Activated CD8-positive, alpha-beta memory T cell treated with anti-CD3 and anti-CD28 coated beads, Interleukin-2, amount 10 ng/mL, durations not matched to agents 7 days and 5 days (primary cell): ENCODE results near the gene UBL3. TPM values are rescaled to one million over a fixed set of nuclear protein-coding genes. Genes with fewer than 3 reads are reported as not detected.

Experiments used
- ATAC-seq: fragments of 150-1000 bp; cut with Tn5 transposase; one replicate; pipeline ENCODE4 v1.10.0; 2021; ENCODE audit warnings: moderate library complexity
- CTCF ChIA-PET: fragments of 350-600 bp; sonication (Branson Sonifier 250); formaldehyde crosslinking; loops from one replicate; lab custom pipeline; 2021; ENCODE audit warnings: antibody characterized with exemption; lab: Charles Lee
- DNase-seq: peaks from one replicate; pipeline ENCODE4 v3.0.0-alpha.2; 2020
- H3K27ac Mint-ChIP-seq: one replicate; pipeline ENCODE4 v1.8.0; 2021; ENCODE audit warnings: mild to moderate bottlenecking, mixed read lengths
- H3K27me3 Mint-ChIP-seq: one replicate; pipeline ENCODE4 v1.8.0; 2021; ENCODE audit warnings: mixed read lengths
- H3K36me3 Mint-ChIP-seq: one replicate; pipeline ENCODE4 v1.8.0; 2021; ENCODE audit warnings: mild to moderate bottlenecking, mixed read lengths
- H3K4me1 Mint-ChIP-seq: one replicate; pipeline ENCODE4 v1.8.0; 2021; ENCODE audit warnings: mixed read lengths
- H3K4me3 Mint-ChIP-seq: one replicate; pipeline ENCODE4 v1.8.0; 2021; ENCODE audit warnings: mild to moderate bottlenecking, moderate library complexity, mixed read lengths
- H3K9me3 Mint-ChIP-seq: one replicate; pipeline ENCODE4 v1.8.0; 2022; ENCODE audit warnings: low read depth, mixed read lengths
- total RNA-seq, 2 experiments: library from RNA; stranded (reverse); gene quantifications; one replicate each; pipeline ENCODE4 v1.2.3, GENCODE V29; 2021

The UBL3 gene
- 10 to 100 TPM in 1 of 2 experiments, 1 to 10 TPM in 1; 9.6 to 10.2 TPM for total RNA-seq

GRCh38 chr13:29850213-29850898 lies at the start of gene UBL3:
TSS of gene UBL3 (minus strand) at chr13:29850617. CDS start at chr13:29849538, 1,079 bp downstream.
- Mint-ChIP-seq H3K9me3 (no peaks in the 10 kb centered on the region), H3K27me3 (no peaks in the 10 kb centered on the region), H3K4me1 (peaks cover 34% of the 10 kb centered on the region), H3K4me3 (peak within 1 kb of the TSS; percentile 89), H3K27ac (peak within 1 kb of the TSS; percentile 99), H3K36me3 (peaks cover 9% of the 10 kb centered on the region)
- DNase-seq (peak; percentile 98), ATAC-seq (peak; percentile 91)
- CTCF ChIA-PET = interaction anchor here (0.9 to 5.7 kb wide), 7 partner anchors 70 to 263 kb away, joined by 3 to 103 read pairs (median 3); no protein-coding TSS in a partner anchor

GRCh38 chr13:29897102-29897501 lies 46.7 kb upstream of the UBL3 start:
- peaks cover 5% of the 10 kb centered on the region for H3K27me3 Mint-ChIP-seq
- CTCF ChIA-PET = interaction anchor here (1.1 kb wide), 1 partner anchor 27 kb away, joined by 3 read pairs; no protein-coding TSS in a partner anchor
- H3K27ac Mint-ChIP-seq = no peak overlapping the region
- DNase-seq (no peak), ATAC-seq (no peak)
- H3K36me3 Mint-ChIP-seq = peaks cover 8% of the 10 kb centered on the region
- H3K4me3 Mint-ChIP-seq = no peak overlapping the region
- H3K4me1 Mint-ChIP-seq = peaks cover 12% of the 10 kb centered on the region
- peaks cover 6% of the 10 kb centered on the region for H3K9me3 Mint-ChIP-seq

GRCh38 chr13:29893438-29893837 lies 43.0 kb upstream of the UBL3 start:
- Mint-ChIP-seq H3K27ac (no peak overlapping the region), H3K9me3 (no peaks in the 10 kb centered on the region), H3K4me3 (no peak overlapping the region), H3K4me1 (peaks cover 5% of the 10 kb centered on the region), H3K27me3 (no peaks in the 10 kb centered on the region), H3K36me3 (no peaks in the 10 kb centered on the region)
- CTCF ChIA-PET = no interaction called here
- DNase-seq (no peak), ATAC-seq (no peak)

GRCh38 chr13:29892151-29892550 lies 41.7 kb upstream of the UBL3 start:
- DNase-seq (no peak), ATAC-seq (no peak)
- Mint-ChIP-seq H3K9me3 (no peaks in the 10 kb centered on the region), H3K27ac (no peak overlapping the region), H3K36me3 (no peaks in the 10 kb centered on the region), H3K27me3 (no peaks in the 10 kb centered on the region), H3K4me3 (no peak overlapping the region), H3K4me1 (peaks cover 9% of the 10 kb centered on the region)
- CTCF ChIA-PET = interaction anchor here (1.0 to 1.9 kb wide), 2 partner anchors 31 to 44 kb away, joined by 3 to 4 read pairs; no protein-coding TSS in a partner anchor

GRCh38 chr13:29889111-29889510 lies 38.7 kb upstream of the UBL3 start:
- H3K27me3 Mint-ChIP-seq = no peaks in the 10 kb centered on the region
- peaks cover 26% of the 10 kb centered on the region for H3K4me1 Mint-ChIP-seq
- no peak overlapping the region for H3K4me3 Mint-ChIP-seq
- H3K36me3 Mint-ChIP-seq = no peaks in the 10 kb centered on the region
- no peaks in the 10 kb centered on the region for H3K9me3 Mint-ChIP-seq
- ATAC-seq (no peak), DNase-seq (no peak)
- no peak overlapping the region for H3K27ac Mint-ChIP-seq
- CTCF ChIA-PET = interaction anchor here (1.4 kb wide), 1 partner anchor 118 kb away, joined by 3 read pairs; no protein-coding TSS in a partner anchor

GRCh38 chr13:29888306-29888705 lies 37.9 kb upstream of the UBL3 start:
- Mint-ChIP-seq H3K27me3 (no peaks in the 10 kb centered on the region), H3K4me1 (peaks cover 24% of the 10 kb centered on the region), H3K9me3 (no peaks in the 10 kb centered on the region), H3K27ac (no peak overlapping the region), H3K4me3 (no peak overlapping the region), H3K36me3 (no peaks in the 10 kb centered on the region)
- DNase-seq (no peak), ATAC-seq (no peak)
- CTCF ChIA-PET = interaction anchor here (1.4 kb wide), 1 partner anchor 117 kb away, joined by 3 read pairs; no protein-coding TSS in a partner anchor

GRCh38 chr13:29887686-29888085 lies 37.3 kb upstream of the UBL3 start:
- H3K27ac Mint-ChIP-seq = no peak overlapping the region
- H3K36me3 Mint-ChIP-seq = no peaks in the 10 kb centered on the region
- no peak overlapping the region for H3K4me3 Mint-ChIP-seq
- ATAC-seq (no peak), DNase-seq (no peak)
- peaks cover 24% of the 10 kb centered on the region for H3K4me1 Mint-ChIP-seq
- H3K9me3 Mint-ChIP-seq = no peaks in the 10 kb centered on the region
- CTCF ChIA-PET = interaction anchor here (1.4 kb wide), 1 partner anchor 116 kb away, joined by 3 read pairs; no protein-coding TSS in a partner anchor
- no peaks in the 10 kb centered on the region for H3K27me3 Mint-ChIP-seq

- Mint-ChIP-seq H3K4me1 (peaks cover 27% of the 10 kb centered on the region), H3K4me3 (no peak overlapping the region), H3K27me3 (no peaks in the 10 kb centered on the region), H3K27ac (no peak overlapping the region), H3K36me3 (no peaks in the 10 kb centered on the region), H3K9me3 (no peaks in the 10 kb centered on the region)
- no peak for DNase-seq
- no peak for ATAC-seq
- CTCF ChIA-PET = interaction anchor here (1.0 to 1.2 kb wide), 2 partner anchors 13 to 45 kb away, joined by 3 read pairs; no protein-coding TSS in a partner anchor
These were observed 36.7 kb upstream of the UBL3 start for GRCh38 chr13:29887030-29887557.

GRCh38 chr13:29886446-29886845 lies 36.0 kb upstream of the UBL3 start:
- Mint-ChIP-seq H3K4me1 (peaks cover 27% of the 10 kb centered on the region), H3K27ac (peak overlapping the region; percentile 32), H3K4me3 (peak overlapping the region; percentile 14), H3K9me3 (no peaks in the 10 kb centered on the region), H3K36me3 (no peaks in the 10 kb centered on the region), H3K27me3 (no peaks in the 10 kb centered on the region)
- DNase-seq (peak; percentile 80), ATAC-seq (peak; percentile 92)
- CTCF ChIA-PET = interaction anchor here (1.0 to 1.2 kb wide), 2 partner anchors 13 to 46 kb away, joined by 3 read pairs; no protein-coding TSS in a partner anchor

- Mint-ChIP-seq H3K4me3 (peak overlapping the region; percentile 14), H3K9me3 (no peaks in the 10 kb centered on the region), H3K27me3 (no peaks in the 10 kb centered on the region), H3K36me3 (no peaks in the 10 kb centered on the region), H3K4me1 (peaks cover 27% of the 10 kb centered on the region), H3K27ac (peak overlapping the region; percentile 32)
- no peak for DNase-seq
- CTCF ChIA-PET = interaction anchor here (1.0 to 1.2 kb wide), 2 partner anchors 12 to 46 kb away, joined by 3 read pairs; no protein-coding TSS in a partner anchor
- peak; percentile 27 for ATAC-seq
These were observed 35.6 kb upstream of the UBL3 start for GRCh38 chr13:29885989-29886388.

- no peaks in the 10 kb centered on the region for H3K9me3 Mint-ChIP-seq
- DNase-seq = no peak
- no peak overlapping the region for H3K27ac Mint-ChIP-seq
- peaks cover 4% of the 10 kb centered on the region for H3K27me3 Mint-ChIP-seq
- peaks cover 27% of the 10 kb centered on the region for H3K4me1 Mint-ChIP-seq
- CTCF ChIA-PET = no interaction called here
- H3K4me3 Mint-ChIP-seq = no peak overlapping the region
- no peaks in the 10 kb centered on the region for H3K36me3 Mint-ChIP-seq
- ATAC-seq = no peak
These were observed 34.4 kb upstream of the UBL3 start for GRCh38 chr13:29884671-29885430.

- H3K4me1 Mint-ChIP-seq = peaks cover 27% of the 10 kb centered on the region
- no peak overlapping the region for H3K4me3 Mint-ChIP-seq
- no peak overlapping the region for H3K27ac Mint-ChIP-seq
- CTCF ChIA-PET = no interaction called here
- no peaks in the 10 kb centered on the region for H3K36me3 Mint-ChIP-seq
- H3K9me3 Mint-ChIP-seq = no peaks in the 10 kb centered on the region
- DNase-seq = no peak
- H3K27me3 Mint-ChIP-seq = peaks cover 4% of the 10 kb centered on the region
- ATAC-seq = no peak
These were observed 33.6 kb upstream of the UBL3 start for GRCh38 chr13:29883941-29884518.

GRCh38 chr13:29882076-29882475 lies 31.7 kb upstream of the UBL3 start:
- CTCF ChIA-PET = interaction anchor here (0.6 to 1.2 kb wide), 3 partner anchors 20 to 250 kb away, joined by 3 read pairs; no protein-coding TSS in a partner anchor
- Mint-ChIP-seq H3K9me3 (no peaks in the 10 kb centered on the region), H3K4me3 (no peak overlapping the region), H3K27ac (no peak overlapping the region), H3K27me3 (peaks cover 14% of the 10 kb centered on the region), H3K36me3 (no peaks in the 10 kb centered on the region), H3K4me1 (peaks cover 22% of the 10 kb centered on the region)
- ATAC-seq = no peak
- no peak for DNase-seq
